Forelimb muscle (tissue), 1 donor: Measurements from ENCODE around the gene USP30. TPM values are rescaled to one million over a fixed set of nuclear protein-coding genes. Genes with fewer than 3 reads are reported as not detected.
A peak's percentile ranks its signal among the peaks of the same experiment; 100 is the strongest.

ENCODE experiments used
- DNase-seq: peaks from one replicate; pipeline ENCODE4 v3.0.0-alpha.2; 2013; ENCODE audit warnings: low read depth
- polyA plus RNA-seq: library from polyadenylated mRNA; unstranded; fragments of 120-200 nt; gene quantifications from one replicate; pipeline ENCODE4 v1.2.1, GENCODE V29; 2013; ENCODE audit not compliant: insufficient read length

Gene USP30
- polyA plus RNA-seq, 1 donor = 12.7 TPM

DNA sequence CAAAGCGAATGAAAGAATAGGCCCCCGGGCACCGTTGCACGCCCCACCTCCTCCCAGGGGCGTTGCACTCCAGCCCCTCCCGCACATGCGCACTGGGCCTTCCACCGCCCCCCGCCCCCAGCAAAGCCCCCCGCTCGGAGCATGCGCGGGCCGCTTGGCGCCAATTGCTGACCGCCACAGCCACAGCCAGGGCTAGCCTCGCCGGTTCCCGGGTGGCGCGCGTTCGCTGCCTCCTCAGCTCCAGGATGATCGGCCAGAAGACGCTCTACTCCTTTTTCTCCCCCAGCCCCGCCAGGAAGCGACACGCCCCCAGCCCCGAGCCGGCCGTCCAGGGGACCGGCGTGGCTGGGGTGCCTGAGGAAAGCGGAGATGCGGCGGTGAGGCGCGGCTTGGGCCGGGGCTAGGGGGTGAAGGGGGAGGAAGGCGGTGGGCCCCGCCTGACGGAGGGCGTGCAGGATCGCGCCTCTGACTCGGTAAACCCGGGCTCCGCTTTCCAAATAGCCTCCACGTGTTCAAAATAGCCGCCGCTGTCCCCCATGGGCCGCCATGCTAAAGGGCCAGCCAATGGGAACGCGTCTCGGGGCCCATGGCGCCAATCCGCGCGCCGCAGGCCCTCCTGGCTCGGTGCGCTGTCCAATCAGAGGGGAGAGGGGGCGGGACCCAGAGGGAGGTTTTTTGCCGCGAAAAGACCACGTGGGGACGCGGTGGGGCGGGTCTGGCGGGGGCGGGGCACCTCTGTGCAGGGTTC, 45.2 kb downstream of the USP30 start, which contains the start of gene UNG:
UNG (plus strand) TSS at position 163 of the 748 bp plus-strand sequence; CDS start at position 246, 83 bp downstream.
- DNase-seq = peak; percentile 87

DNA sequence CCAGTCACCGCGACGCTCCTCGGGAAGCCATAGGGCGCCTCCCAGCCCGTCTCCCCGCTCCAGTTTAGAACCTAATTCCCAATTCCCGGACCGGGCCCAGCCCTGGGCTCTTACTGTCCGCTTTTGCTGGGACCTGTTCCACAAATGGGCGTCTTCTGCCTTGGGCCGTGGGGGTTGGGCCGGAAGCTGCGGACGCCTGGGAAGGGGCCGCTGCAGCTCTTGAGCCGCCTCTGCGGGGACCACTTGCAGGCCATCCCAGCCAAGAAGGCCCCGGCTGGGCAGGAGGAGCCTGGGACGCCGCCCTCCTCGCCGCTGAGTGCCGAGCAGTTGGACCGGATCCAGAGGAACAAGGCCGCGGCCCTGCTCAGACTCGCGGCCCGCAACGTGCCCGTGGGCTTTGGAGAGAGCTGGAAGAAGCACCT, 45.8 kb downstream of the USP30 start:
- DNase-seq = no peak

DNA sequence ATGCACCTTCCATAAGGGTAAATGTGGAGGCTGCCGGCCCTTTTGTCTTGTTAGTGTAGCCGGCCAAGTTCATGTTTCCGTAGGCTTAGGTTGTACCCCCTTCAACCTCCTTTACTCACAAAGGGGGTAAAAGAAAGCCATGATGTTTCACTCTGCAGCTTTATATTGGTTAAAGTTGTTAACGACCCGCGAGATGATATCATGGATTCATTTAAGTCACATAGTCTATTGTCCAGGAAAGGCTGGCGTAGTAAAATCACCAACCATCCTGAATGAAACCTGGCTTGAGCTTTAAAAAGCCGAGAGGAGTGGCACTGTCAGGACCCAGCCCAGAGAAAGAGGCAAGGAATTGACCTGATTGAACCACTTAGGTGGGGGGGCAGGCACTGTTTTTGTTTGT, 46.3 kb downstream of the USP30 start:
- DNase-seq = no peak

DNA sequence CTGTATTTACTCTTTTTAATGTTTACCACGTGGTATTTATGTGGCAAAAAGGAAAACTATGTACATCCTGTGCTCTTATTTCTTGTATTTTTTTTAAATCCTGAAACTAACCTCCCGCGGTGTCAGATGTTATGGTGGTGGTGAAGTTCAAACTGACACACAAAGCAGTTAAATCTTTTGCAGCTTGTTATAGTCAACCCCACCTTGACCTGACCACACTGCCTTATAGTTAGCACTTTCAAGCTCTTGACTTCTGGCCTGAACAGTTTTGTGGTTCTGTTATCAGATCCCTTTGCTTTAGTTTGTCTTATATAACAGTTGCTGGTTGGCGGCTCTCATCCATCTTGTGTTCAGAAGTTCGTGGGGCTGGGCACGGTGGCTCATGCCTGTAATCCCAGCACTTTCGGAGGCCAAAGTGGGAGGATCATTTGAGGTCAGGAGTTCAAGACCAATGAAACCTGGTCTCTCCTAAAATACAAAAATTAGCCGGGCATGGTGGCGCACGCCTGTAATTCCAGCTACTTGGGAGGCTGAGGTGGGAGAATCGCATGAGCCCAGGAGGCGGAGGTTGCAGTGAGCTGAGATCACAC, 47.1 kb downstream of the USP30 start:
- no peak for DNase-seq

DNA sequence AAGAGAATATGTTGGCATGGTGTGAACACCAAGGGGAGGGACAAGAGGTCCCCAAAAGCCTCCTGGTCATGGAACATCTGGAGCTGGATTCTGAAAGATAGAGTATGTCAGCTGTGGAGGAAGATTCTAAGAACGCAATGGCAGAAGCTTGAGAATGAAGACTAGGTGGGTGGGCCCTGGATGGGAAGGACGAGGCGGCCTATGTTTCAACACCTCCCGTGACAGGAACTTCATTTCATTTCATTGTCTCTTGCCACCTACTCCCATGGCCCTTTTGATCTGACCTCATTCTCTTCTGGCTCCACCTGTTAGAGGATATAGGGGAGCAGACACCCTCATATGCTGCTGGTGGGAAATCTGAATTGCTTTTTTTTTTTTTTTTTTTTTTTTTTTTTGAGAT, 48.4 kb downstream of the USP30 start:
- DNase-seq = no peak

DNA sequence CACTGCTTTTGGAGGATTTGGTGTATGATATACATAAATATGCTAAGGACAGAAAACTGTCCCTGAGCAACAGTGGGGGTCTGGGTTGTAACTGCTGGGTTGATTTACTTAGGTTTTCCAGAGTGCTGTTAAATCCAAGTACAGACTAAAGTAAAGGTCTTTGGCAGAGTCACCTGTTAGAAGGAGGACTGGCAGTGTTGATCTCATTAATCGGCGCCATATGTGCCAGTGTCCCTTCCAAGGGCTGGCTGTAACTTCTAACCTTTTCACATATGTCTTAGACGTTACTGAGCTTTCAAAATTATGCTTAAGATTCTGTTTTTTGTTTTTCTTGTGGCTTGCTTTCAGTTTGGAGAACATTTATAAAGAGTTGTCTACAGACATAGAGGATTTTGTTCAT, 50.1 kb downstream of the USP30 start:
- DNase-seq = no peak

DNA sequence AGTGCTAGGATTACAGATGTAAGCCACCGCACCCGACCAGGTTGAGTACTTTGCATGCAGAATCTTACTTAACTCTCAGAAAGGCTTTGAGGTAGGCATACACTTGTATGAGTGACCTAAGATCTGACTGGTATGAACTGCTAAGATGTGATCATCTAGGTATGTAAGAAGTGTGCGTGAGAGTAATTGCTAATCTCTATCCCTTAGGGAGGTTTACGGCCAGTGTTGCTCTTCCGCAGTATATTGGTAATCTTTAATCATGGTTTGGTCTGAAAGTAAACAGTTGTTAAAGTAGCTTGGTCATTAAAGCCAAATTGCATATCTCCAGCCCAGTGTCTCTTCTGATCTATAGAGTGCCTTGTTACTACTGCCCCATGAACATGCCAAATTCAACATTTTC, 52.8 kb downstream of the USP30 start:
- no peak for DNase-seq

DNA sequence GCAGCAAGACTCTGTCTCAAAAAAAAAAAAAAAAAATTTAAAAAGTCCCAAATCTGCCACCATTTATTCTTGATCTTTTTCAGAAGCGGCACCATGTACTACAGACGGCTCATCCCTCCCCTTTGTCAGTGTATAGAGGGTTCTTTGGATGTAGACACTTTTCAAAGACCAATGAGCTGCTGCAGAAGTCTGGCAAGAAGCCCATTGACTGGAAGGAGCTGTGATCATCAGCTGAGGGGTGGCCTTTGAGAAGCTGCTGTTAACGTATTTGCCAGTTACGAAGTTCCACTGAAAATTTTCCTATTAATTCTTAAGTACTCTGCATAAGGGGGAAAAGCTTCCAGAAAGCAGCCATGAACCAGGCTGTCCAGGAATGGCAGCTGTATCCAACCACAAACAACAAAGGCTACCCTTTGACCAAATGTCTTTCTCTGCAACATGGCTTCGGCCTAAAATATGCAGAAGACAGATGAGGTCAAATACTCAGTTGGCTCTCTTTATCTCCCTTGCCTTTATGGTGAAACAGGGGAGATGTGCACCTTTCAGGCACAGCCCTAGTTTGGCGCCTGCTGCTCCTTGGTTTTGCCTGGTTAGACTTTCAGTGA, 57.5 kb downstream of the USP30 start:
- no peak for DNase-seq

DNA sequence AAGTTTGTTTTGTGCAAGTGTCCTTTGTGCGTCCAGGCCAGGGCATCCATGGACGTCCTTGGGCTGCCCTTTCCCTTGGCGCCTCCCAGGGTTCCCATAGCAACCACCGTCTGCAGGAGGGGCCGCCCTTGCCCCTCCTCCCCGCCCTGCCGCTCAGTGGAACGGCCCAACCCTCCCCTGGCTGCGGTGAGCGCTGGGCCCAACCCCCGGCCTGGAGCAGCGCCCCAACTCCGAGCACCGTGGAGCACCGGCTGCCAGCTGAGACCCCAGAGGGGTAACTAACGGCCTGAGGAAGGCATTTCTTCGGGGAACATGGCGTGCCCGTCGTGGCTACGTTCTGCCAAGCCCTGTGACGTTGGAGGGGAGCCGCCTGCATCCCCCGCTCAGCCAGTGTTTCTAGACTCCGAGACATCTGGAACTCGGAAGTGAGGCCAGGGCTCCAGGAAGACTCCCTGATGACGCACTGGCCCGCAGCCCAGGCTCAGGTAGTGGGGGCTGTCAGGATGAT, 58.7 kb downstream of the USP30 start:
- no peak for DNase-seq

DNA sequence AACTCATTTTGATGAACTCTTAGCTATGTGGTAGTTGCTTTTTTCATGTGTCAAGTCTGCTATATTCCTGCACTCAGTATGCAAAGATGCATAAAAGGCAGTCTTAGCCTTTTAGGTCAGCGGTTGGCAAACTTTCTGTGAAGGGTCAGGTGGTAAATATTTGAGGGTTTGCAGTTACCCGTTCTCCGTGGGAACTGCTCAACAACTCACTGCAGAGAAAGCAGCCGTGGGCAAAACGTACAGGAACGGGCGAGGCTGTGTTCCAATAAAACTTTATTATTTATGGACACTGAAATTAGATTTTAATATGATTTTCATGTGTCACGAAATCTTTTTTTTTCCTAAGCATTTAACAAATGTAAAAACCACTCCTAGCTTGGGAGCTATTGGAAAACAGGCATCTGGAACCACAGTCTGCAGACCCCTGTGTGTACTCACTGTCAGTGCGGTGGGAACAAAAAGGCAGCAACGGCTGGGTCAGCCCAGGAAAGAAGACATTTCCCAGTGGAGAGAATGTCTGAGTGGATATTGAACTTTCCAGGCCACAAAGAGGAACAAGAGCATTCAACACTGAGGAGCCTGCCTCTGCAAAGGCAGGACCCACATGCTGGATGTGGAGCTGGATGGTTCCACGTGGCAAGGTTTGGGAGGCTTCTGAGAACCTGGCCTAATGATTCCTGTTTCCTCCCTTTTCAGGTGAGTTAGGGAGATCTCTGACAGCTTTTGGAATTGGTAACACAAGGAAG, 60.5 kb downstream of the USP30 start:
- DNase-seq = no peak

DNA sequence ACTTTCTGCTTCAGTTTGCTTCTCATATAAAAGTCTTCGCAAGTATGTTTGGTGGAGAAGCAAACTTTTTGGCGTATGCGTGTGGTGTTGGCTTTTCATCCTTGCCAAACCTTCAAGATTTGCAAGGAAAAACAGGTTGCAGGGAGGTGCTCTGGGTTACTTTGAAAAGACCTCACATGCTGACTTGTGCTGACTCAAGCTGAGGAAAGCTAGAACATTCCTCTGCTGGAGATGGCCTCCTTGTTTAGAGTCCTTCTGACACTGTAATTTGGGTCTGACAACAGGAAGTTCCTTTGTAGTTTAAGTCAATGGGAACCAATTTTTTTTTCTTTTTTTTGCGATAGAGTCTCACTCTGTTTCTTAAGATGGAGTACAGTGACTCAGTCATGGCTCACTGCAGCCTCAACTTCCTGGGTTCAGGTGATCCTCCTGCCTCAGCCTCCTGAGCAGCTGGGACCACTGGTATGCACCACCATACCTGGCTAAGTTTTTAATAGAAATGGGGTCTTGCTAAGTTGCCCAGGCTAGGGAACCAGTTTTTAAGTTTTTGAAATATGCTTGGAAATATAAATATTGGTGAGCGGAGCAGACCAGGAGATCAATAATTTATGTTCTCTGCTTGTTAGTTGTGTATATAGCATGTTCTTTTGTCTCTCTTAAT, 61.4 kb downstream of the USP30 start:
- DNase-seq = no peak

DNA sequence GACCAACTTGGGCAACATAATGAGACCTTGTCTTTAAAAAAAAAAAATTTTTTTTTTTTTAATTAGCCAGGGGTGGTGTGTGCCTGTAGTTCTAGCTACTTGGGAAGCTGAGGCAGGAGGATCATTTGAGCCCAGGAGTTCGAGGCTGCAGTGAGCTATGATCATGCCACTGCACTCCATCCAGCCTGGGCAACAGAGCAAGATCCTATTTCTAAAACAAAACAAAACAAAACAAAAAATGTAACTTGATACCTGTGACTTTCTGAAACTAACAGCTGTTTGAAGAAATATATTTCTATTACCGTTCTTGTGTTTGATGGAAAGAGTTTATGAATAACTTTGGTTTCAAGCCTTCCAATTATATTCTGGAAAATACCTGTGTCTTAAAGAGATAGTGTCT, 62.3 kb downstream of the USP30 start:
- DNase-seq = no peak

DNA sequence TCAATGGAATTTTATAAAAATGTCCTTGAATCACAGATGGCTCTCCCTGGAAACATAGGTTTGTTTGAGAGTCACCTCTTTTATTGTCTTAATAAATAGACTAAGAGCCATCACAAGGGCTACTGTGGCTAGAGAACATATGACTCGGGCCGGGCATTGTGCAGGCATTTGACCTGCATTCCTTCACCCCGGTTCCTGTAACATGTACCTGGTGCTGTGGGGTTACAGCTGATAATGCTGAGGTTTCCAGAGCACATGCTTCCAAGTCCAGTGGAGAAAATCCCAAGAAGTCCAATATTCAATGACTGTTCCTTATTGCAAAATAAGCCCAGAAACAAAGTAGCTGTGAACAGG, 63.0 kb downstream of the USP30 start:
- DNase-seq = no peak

DNA sequence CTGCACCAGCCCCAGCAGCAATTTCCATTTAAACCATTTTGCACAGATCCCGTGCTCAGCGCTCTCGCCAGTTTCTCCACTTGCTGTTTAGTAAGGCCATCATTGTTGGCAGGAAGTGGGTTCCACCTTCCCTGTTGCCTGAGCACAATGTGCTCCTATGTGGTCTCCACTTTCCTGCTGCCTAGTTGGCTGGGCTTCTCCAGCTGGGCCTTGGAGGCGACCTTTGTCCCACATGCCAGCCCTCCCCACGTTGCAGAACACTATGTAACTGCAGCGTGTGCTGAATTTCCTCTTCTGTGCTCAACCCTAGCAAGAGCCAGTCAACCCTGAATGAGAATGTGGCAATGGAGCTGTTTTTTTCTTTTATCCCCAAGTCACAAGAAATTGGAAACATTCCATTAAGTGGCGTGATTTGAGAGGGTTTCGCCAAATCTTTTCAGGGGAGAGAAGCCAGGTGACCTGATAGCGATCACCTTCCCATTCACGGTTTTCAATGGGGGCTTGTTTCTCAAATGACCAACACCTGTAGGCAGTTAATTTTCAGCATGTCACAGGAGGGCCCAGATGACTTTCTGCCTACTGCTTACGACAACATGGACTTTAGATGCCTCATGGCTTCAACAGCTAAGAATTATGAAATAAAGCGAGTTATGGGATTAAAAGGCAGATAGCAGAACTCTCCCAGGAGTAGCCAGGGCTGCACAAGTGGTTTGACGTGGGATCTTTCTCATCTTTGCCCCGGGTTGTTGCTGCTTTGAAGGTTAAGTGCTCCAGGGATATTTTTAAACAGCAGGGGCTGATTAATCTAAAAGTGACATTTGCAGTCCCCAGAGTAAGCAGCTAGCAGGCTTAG, 63.6 kb downstream of the USP30 start, which contains the start of gene ACACB:
ACACB (plus strand) TSS at position 830 of the 853 bp plus-strand sequence. CDS start 22,819 bp downstream, outside the sequence.
- no peak for DNase-seq

DNA sequence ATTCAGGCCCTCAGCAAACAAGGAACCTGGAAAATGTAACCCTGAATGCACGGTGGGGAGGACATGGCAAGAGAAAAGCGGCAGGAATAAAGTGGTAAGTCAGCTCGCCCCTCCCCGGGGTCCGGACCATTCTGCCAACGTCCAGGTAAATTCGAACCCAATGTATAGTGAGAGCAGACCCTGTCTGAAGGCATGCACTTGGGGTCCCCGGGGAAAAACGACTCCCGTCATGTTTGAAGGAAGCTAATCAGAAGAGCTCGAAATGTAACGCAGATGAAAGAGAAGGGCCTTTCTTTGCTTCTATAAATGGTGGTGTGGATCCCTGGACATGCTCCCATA, 64.2 kb downstream of the USP30 start:
- no peak for DNase-seq

DNA sequence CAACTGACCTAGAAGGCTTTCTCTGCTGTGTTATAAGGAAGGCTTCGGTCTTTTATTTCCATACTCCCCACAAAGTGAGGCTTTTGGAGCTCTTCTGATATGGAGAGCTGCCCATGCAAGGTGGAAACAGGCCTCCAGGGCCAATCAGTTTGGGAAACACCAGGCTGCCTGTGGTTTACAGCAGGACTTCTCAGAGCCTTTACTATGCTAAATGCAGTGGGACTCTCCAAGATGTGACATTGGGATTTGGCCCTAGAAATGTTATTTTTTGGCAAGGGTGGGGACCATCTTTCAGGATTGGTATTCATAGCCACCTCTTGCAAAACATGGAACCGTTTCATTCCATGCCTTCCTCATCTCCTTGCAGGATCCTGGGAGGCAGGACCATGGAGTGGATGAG, 67.7 kb downstream of the USP30 start:
- DNase-seq = no peak

DNA sequence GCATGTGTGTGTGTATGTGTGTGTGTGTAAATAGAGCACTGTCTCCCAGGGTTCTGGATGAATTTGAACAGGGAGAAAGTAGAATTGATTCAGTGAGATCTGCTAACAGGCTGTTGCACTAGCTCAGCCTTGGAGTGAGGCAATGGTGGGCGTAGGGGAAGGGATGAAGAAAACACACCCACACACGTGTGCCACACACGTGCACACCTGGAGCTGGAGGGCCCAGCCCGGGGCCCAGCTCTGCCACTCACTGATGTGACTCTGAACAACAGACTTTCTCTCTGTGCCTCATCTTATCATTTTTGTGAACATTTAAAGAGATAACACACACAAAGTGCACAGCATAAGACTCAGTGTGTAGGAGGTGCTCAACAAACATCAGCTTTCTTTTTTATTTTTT, 68.2 kb downstream of the USP30 start:
- no peak for DNase-seq

DNA sequence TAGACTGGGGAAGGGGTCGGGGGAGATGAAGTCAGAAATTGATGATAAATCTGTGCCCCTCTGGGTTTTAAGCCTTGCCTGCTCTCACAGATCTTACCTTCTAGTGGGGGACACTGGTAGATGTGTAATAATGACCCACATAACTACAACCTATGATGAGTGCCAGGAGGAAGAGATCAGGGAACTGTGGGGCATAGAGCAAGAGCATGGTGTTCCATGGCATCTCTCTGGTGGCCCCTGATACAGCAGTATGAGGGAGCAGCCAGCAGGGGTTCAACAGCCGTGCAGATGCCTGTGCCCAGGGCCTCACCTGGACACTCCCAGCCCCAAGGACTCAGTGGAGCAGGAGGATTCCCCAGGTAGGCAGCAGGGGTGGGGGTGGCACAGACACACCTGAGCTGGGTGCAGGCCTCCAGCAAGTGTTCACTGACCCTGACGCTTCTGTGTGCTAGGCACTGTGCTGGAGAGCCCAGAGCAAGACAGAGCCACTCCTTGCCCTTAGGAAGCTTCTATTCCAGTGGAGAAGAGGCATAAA, 69.0 kb downstream of the USP30 start:
- DNase-seq = no peak

DNA sequence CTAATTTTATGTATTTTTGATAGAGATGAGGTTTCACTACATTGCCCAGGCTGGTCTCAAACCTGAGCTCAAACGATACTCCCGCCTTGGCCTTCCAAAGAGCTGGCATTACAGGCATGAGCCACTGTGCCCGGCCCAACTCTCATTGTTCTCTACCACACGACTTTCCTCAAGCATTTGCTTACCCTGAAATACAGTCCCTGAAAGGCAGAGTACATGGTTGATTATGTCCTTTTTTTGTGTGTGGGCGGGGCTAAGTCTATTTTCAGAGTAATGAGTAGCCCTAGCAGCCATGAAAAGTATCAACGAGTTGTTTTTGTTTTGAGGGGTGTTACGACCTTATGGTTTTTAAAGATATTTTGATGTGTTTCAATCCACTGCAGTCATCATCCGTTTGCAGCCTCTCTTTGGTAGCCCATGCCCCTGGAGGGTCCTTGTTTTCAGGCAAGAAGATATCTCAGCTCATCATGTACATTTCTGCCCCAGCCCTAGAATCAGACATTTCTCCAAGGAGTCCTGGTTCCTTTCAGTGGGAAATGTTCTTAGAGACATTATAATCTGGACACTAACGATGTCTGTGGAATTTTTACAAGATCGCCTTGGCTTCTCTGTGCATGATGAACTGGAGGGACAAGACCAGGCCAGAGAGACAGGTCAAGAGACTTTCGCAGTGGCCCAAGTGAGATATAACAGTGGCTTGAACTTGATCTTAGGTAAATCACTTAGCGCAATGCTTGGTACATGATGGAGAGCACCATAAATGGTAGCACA, 72.7 kb downstream of the USP30 start:
- no peak for DNase-seq

DNA sequence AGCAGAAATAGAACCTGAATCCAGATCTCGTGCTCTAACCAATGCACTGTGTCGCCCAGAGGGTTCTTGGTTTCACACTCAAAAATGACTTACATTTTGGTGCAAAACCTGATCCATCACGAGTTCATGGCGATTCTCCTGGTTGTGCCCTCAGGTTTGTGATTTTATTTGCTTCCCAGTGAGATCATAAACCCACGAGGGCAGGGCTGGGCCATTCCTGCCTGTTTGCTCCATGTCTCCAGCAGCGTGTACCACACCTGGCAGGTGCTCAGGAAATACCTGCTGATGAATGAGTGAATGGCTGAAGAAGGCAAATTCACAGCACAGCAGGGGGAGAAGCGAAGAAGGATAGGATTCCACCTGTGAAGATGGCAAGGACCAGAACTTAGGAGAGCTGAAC, 73.4 kb downstream of the USP30 start:
- no peak for DNase-seq
